B cell (primary cell): Measurements from ENCODE around the gene GTF2H2C. TPM values are rescaled to one million over a fixed set of nuclear protein-coding genes. Genes with fewer than 3 reads are reported as not detected.
"Not testable (repeated sequence)": the region's sequence is repeated elsewhere in the genome, so short reads cannot be mapped to it uniquely, and the experiment has no call there.

Experiments used
- ATAC-seq: fragments of 200-7000 bp; cut with Tn5 transposase; one replicate; pipeline ENCODE4 v1.10.0; 2021; ENCODE audit warnings: low read depth, mild to moderate bottlenecking, moderate number of reproducible peaks, moderate library complexity
- CTCF ChIA-PET: fragments of 350-600 bp; sonication (Branson Sonifier 250); formaldehyde crosslinking; loops from one replicate; lab custom pipeline; 2021; ENCODE audit warnings: antibody characterized with exemption, inconsistent platforms; lab: Charles Lee
- POLR2A ChIA-PET: fragments of 350-600 bp; sonication (Branson Sonifier 250); formaldehyde crosslinking; loops from one replicate; lab custom pipeline; 2021; ENCODE audit warnings: antibody characterized with exemption; lab: Charles Lee
- DNase-seq: peaks from one replicate; pipeline ENCODE4 v3.0.0; 2013
- H2AFZ ChIP-seq: 2 replicates; pipeline ENCODE4 v1.6.1; 2012; ENCODE audit warnings: mild to moderate bottlenecking, low read depth, low read length; ENCODE audit not compliant: insufficient read depth, poor library complexity, severe bottlenecking
- H3K27ac ChIP-seq, 2 donors: 1 replicate in 1 of 2; 2 replicates in 1 of 2; pipeline ENCODE4 v1.5.1; 2012 to 2013; ENCODE audit warnings: low read length in 2 of 2, mild to moderate bottlenecking in 2 of 2, moderate library complexity in 1 of 2
- H3K27me3 ChIP-seq, 4 experiments: fragments of 200-600 bp in 1 of 4; sonication (generic) in 1 of 4; replicated peaks in 1 of 4; 1 replicate in 2 of 4; 2 replicates in 2 of 4; pipeline versions ENCODE4 v1.6.1 to v1.7.0; 2013 to 2016; ENCODE audit warnings: low read length in 3 of 4, mild to moderate bottlenecking in 2 of 4, mixed read lengths in 1 of 4, moderate library complexity in 1 of 4; ENCODE audit not compliant: insufficient read depth in 4 of 4, control insufficient read depth in 3 of 4; ENCODE audit errors: control extremely low read depth in 1 of 4
- H3K36me3 ChIP-seq, 2 experiments: replicated peaks in 1 of 2; 1 replicate in 1 of 2; 2 replicates in 1 of 2; pipeline versions ENCODE4 v1.6.1 to v1.7.1; 2013; ENCODE audit warnings: low read length in 1 of 2; ENCODE audit not compliant: insufficient read depth in 2 of 2, control insufficient read depth in 1 of 2; ENCODE audit errors: control extremely low read depth in 1 of 2, extremely low read depth in 1 of 2
- H3K4me1 ChIP-seq, 2 donors: fragments of 200-600 bp in 1 of 2; sonication (generic) in 1 of 2; 1 replicate in 1 of 2; 2 replicates in 1 of 2; pipeline versions ENCODE4 v1.5.1 to v1.6.1; 2013 to 2017; ENCODE audit warnings: low read length in 2 of 2; ENCODE audit not compliant: control insufficient read depth in 2 of 2, insufficient read depth in 2 of 2
- H3K4me2 ChIP-seq: replicated peaks from 2 replicates; pipeline ENCODE3; 2012; ENCODE audit warnings: mild to moderate bottlenecking, low read depth, low read length; ENCODE audit not compliant: poor library complexity, severe bottlenecking
- H3K4me3 ChIP-seq, 5 experiments: fragments of 200-600 bp in 1 of 5; sonication (generic) in 1 of 5; 1 replicate in 3 of 5; 2 replicates in 2 of 5; pipeline versions ENCODE4 v1.5.1 to v1.7.0; 2011 to 2016; ENCODE audit warnings: low read length in 4 of 5, mild to moderate bottlenecking in 4 of 5, low read depth in 2 of 5, control low read depth in 1 of 5, moderate library complexity in 1 of 5; ENCODE audit not compliant: insufficient read depth in 1 of 5; ENCODE audit errors: control extremely low read depth in 1 of 5, extremely low read depth in 1 of 5
- H3K79me2 ChIP-seq: fragments of 200-600 bp; sonication (generic); one replicate; pipeline ENCODE4 v1.6.0; 2016; ENCODE audit warnings: low read length; ENCODE audit not compliant: control insufficient read depth, insufficient read depth
- H3K9ac ChIP-seq: fragments of 200-600 bp; sonication (generic); 2 replicates; pipeline ENCODE4 v1.6.1; 2017; ENCODE audit warnings: mild to moderate bottlenecking, low read length, moderate library complexity
- H3K9me3 ChIP-seq, 3 donors: one replicate each; pipeline versions ENCODE4 v1.6.1 to v1.7.1; 2013; ENCODE audit warnings: low read length in 2 of 3; ENCODE audit not compliant: control insufficient read depth in 2 of 3, insufficient read depth in 1 of 3; ENCODE audit errors: control extremely low read depth in 1 of 3
- H4K20me1 ChIP-seq: 2 replicates; pipeline ENCODE4 v1.6.0; 2012; ENCODE audit warnings: mild to moderate bottlenecking, low read length; ENCODE audit not compliant: insufficient read depth, control insufficient read depth, poor library complexity, severe bottlenecking
- H3K27ac Mint-ChIP-seq: one replicate; pipeline ENCODE4 v1.8.0; 2021; ENCODE audit warnings: mixed read lengths
- H3K27me3 Mint-ChIP-seq: one replicate; pipeline ENCODE4 v1.8.0; 2021; ENCODE audit warnings: mixed read lengths
- H3K4me1 Mint-ChIP-seq: one replicate; pipeline ENCODE4 v1.8.0; 2021; ENCODE audit warnings: mixed read lengths
- H3K4me3 Mint-ChIP-seq: one replicate; pipeline ENCODE4 v1.8.0; 2021; ENCODE audit warnings: mixed read lengths
- H3K9me3 Mint-ChIP-seq: one replicate; pipeline ENCODE4 v1.8.0; 2022; ENCODE audit warnings: mixed read lengths; ENCODE audit not compliant: insufficient read depth
- WGBS: methylation state at CpG from one replicate; pipeline ENCODE4 v1.1.5; 2013; ENCODE audit warnings: missing lambda C conversion rate; ENCODE audit not compliant: insufficient coverage; 5-methylcytosine and 5-hydroxymethylcytosine counted together
- intact Hi-C: fragments of 100-400 bp; cut with micrococcal nuclease; formaldehyde crosslinking; loops from one replicate; pipeline ENCODE4 v1.10.0; 2022
- polyA plus RNA-seq: library from polyadenylated mRNA; depleted of rRNA; stranded (reverse); fragments of >200 nt; gene quantifications from 2 replicates; pipeline ENCODE4 v1.2.3, GENCODE V29; 2012
- small RNA-seq: library from RNA; depleted of rRNA; stranded (forward); fragments of <200 nt; gene quantifications from one replicate; pipeline ENCODE3, GENCODE V24; 2012; ENCODE audit warnings: low replicate concordance, low read depth; ENCODE audit not compliant: insufficient read length
- total RNA-seq, 2 donors: library from RNA; stranded (reverse); fragments of 120-200 nt in 1 of 2; gene quantifications; 1 replicate in 1 of 2; 2 replicates in 1 of 2; pipeline versions ENCODE4 v1.2.3 to v1.2.4, GENCODE V29; 2013 to 2022

The GTF2H2C gene
- total and polyA plus RNA-seq, 2 donors (not counting 1 experiment from before 2014, with no cell fraction given): 13.2 to 46.2 TPM

GRCh38 chr5:69614843-69615242, 54.9 kb downstream of the GTF2H2C start:
- no CpG with 5 or more reads among the region's 7 CpGs for WGBS
- intact Hi-C loops, H3K27ac Mint-ChIP-seq, ATAC-seq, POLR2A ChIA-PET, CTCF ChIA-PET, H3K27me3 Mint-ChIP-seq, H3K27me3 ChIP-seq, H3K4me3 Mint-ChIP-seq, H4K20me1 ChIP-seq, H3K4me3 ChIP-seq, H3K36me3 ChIP-seq, H3K79me2 ChIP-seq, H3K9ac ChIP-seq, H3K4me2 ChIP-seq, H2AFZ ChIP-seq, DNase-seq, H3K4me1 Mint-ChIP-seq, H3K9me3 Mint-ChIP-seq, H3K4me1 ChIP-seq, H3K9me3 ChIP-seq, H3K27ac ChIP-seq: not testable (repeated sequence)

- H3K4me3 Mint-ChIP-seq, H3K9me3 ChIP-seq, H3K79me2 ChIP-seq, ATAC-seq, H3K27ac ChIP-seq, H3K27ac Mint-ChIP-seq, H3K27me3 Mint-ChIP-seq, H3K36me3 ChIP-seq, H4K20me1 ChIP-seq, H3K9ac ChIP-seq, DNase-seq, H2AFZ ChIP-seq, H3K4me2 ChIP-seq, CTCF ChIA-PET, H3K4me1 Mint-ChIP-seq, H3K9me3 Mint-ChIP-seq, intact Hi-C loops, H3K27me3 ChIP-seq, H3K4me1 ChIP-seq, H3K4me3 ChIP-seq, POLR2A ChIA-PET: not testable (repeated sequence)
- WGBS: 100% methylated on average over 1 of the region's 9 CpGs
These were observed 71.9 kb downstream of the GTF2H2C start for GRCh38 chr5:69631879-69632278.

Small RNA genes within 50 kb of the gene (small RNA-seq; reads per million reads assigned to genes)
- gene RNU6-724P: not detected

Other genes with a start within 250 kb of the GTF2H2C start
- gene CCDC125, start 227.4 kb upstream of the GTF2H2C start, total RNA-seq: 9.5 and 9.8 TPM in 2 replicates
- 2.6 and 2.7 TPM in 2 replicates for gene CCDC125, start 227.4 kb upstream of the GTF2H2C start, polyA plus RNA-seq
- gene AK6, start 190.7 kb upstream of the GTF2H2C start, total RNA-seq: 21.7 and 25.4 TPM in 2 replicates
- 11.9 and 12.2 TPM in 2 replicates for gene AK6, start 190.7 kb upstream of the GTF2H2C start, polyA plus RNA-seq
- gene TAF9, start 190.7 kb upstream of the GTF2H2C start, total RNA-seq: 41.6 and 42.0 TPM in 2 replicates
- 61.5 and 64.6 TPM in 2 replicates for gene TAF9, start 190.7 kb upstream of the GTF2H2C start, polyA plus RNA-seq
- 39.6 and 41.0 TPM in 2 replicates for gene RAD17, start 190.4 kb upstream of the GTF2H2C start, total RNA-seq
- 21.0 and 24.5 TPM in 2 replicates for gene RAD17, start 190.4 kb upstream of the GTF2H2C start, polyA plus RNA-seq
- gene MARVELD2, start 145.1 kb upstream of the GTF2H2C start, total RNA-seq: 0.94 and 1.7 TPM in 2 replicates
- gene MARVELD2, start 145.1 kb upstream of the GTF2H2C start, polyA plus RNA-seq: 0.13 and 0.19 TPM in 2 replicates
- gene OCLN, start 67.4 kb upstream of the GTF2H2C start, total RNA-seq: 4.0 and 4.3 TPM in 2 replicates
- gene OCLN, start 67.4 kb upstream of the GTF2H2C start, polyA plus RNA-seq: 4.5 and 5.6 TPM in 2 replicates